HG03139 (cell line): ENCODE data around the gene SFT2D2.

Experiments
- ATAC-seq: cut with Tn5 transposase; IDR thresholded peaks from one replicate; pipeline ENCODE4 v1.9.1; 2021; ENCODE audit not compliant: unreplicated experiment

Gene SFT2D2

DNA sequence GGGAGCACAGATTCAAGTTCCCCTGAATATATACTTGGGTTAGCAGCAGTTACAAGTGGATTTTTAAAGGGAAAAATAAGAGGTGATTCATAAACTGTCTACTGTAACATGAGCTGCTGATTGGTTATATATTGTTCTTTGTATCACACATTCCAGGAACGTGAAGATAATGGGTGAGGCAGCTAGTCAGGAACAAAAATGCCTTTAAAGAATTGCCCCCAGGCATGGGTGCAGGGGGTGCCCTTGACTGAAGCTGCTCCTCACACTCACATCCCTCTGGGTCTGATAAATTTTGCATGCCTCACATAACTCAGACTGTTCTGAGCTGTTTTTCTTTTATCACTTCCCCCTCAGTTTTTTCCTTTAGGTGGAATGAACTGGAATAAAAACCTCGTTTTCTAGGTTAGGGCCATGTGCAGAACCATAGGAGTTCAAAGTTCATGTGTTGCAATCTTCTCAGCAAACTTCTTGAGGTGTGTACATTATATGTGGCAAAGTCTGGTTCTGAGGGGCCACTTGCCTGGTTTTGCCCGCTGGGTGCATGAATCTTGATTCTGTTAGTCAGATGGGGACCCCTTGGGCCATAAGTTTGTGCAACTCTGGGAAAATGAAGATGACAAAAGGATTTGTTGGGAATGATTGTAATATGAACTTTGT, 76.0 kb downstream of the SFT2D2 start:
- no peak for ATAC-seq
